CD4-positive, alpha-beta T cell treated with Interleukin-6 for 4 hours (primary cell): ENCODE measurements around the gene CANX.

Source experiments
- DNase-seq: peaks from one replicate; pipeline ENCODE4 v3.0.0-alpha.2; 2020; ENCODE audit warnings: mixed read lengths

CANX gene

DNA sequence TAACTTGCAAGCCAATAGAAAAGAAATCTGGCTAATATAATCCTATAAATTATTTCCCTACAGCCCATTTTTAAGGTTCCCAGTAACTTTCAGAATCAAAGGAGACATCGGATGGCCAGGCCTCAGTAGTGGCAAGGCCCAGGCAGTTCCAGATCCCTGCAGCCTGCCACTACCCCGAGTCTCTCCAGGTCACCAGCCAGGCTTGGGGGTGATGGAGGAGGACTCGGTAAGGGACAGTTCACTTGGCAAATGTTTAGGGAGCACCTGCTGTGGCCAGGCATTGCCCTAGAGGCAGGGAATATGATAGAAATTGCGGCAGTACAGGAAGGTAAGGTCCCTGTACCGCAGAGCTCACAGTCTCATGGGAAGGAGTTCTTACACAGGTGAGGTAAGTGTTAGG lies 79.8 kb downstream of the CANX start:
- DNase-seq, result no peak

GRCh38 chr5:179779826-179780225 lies 81.1 kb downstream of the CANX start:
- DNase-seq, result no peak

DNA sequence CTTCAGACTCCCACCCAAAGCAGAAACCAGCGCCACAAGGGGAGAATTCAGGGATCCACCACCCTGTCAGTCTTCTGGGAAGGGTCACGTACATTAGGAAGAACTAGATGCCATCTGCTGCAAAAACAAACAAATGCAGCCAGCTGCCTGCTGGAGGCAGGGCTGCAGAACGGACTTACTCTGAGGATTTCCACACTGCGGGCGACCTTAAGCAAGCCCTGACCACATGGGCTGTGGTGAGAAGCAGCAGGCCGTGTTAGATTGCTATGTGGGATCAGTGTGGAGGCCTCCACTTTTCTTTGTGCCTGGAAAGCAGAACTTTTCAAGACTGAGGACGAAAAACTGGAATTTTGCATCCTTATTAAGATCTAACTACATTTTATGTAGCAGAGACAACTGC lies 81.6 kb downstream of the CANX start:
- no peak for DNase-seq
